Measurements from ENCODE around the gene CDKL2. TPM values are rescaled to one million over a fixed set of nuclear protein-coding genes. Genes with fewer than 3 reads are reported as not detected.
A peak's percentile ranks its signal among the peaks of the same experiment; 100 is the strongest.

CDKL2 gene
- total RNA-seq, 4 donors from 2014 or later, result 0.35 TPM; not detected in 3

- Histone ChIP-seq H3K9me3 (no peaks in the 10 kb centered on the region), H3K36me3 (no peaks in the 10 kb centered on the region), H3K27ac (peak overlapping the region in 3 of 4 donors; percentile 7 to 60 (median 7)), H3K27me3 (no peaks in the 10 kb centered on the region), H3K4me3 (peak overlapping the region; percentile 49 to 57 (median 52)), H3K4me1 (no peaks in the 10 kb centered on the region)
- no peak for TF ChIP-seq CTCF (IDR thresholded peaks at IDR 0.05)
- no peak for TF ChIP-seq POLR2A (IDR thresholded peaks at IDR 0.05)
- DNase-seq, result no peak
Observed at GRCh38 chr4:75630937-75631329, 605 bp upstream of the CDKL2 start.

DNA sequence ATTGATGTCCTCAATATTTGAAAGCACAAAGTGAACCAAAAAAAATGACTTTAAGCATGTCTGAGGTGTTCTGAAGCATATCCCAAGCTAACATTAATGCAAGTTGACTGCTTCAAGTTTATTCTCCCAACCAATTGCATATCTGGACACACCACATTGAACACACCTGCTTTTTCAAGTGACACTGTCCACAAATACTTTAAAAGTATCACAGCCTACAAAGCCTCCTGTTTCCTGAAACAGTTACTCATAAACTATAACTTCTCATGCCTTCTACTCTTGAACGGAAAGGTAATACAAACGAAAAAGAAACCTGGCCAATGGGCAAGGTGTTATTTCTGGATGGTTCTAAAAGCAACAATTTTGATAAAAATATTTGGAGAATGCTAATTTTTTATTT lies 1.1 kb downstream of the CDKL2 start:
- no peaks in the 10 kb centered on the region for H3K27me3 ChIP-seq
- H3K9me3 ChIP-seq, result no peaks in the 10 kb centered on the region
- no peak overlapping the region for H3K27ac ChIP-seq
- no peaks in the 10 kb centered on the region for H3K36me3 ChIP-seq
- no peak for DNase-seq
- no peak overlapping the region for H3K4me3 ChIP-seq
- no peaks in the 10 kb centered on the region for H3K4me1 ChIP-seq
- no peak for TF ChIP-seq CTCF (IDR thresholded peaks at IDR 0.05)
- TF ChIP-seq POLR2A (IDR thresholded peaks at IDR 0.05), result no peak

DNA sequence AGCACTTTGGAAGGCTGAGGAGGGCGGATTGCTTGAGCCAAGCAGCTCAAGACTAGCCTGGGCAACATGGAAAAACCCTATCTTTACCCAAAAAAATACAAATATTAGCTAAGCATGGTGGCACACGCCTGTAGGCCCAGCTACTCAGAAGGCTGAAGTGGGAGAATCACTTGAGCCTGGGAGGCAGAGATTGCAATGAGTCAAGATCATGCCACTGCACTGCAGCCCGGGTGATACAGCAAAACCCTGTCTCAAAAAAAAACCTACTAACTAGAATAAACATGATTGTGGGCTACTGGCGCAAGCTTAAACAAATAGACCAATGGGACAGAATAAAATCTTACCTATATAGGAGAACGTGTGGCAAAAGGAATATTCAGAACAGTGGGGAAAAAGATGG lies 7.3 kb downstream of the CDKL2 start:
- no peak for DNase-seq
- Histone ChIP-seq H3K27ac (no peak overlapping the region), H3K4me3 (no peak overlapping the region), H3K36me3 (no peaks in the 10 kb centered on the region), H3K4me1 (no peaks in the 10 kb centered on the region), H3K9me3 (no peaks in the 10 kb centered on the region), H3K27me3 (no peaks in the 10 kb centered on the region)
- TF ChIP-seq POLR2A (IDR thresholded peaks at IDR 0.05), result no peak
- no peak for TF ChIP-seq CTCF (IDR thresholded peaks at IDR 0.05)

DNA sequence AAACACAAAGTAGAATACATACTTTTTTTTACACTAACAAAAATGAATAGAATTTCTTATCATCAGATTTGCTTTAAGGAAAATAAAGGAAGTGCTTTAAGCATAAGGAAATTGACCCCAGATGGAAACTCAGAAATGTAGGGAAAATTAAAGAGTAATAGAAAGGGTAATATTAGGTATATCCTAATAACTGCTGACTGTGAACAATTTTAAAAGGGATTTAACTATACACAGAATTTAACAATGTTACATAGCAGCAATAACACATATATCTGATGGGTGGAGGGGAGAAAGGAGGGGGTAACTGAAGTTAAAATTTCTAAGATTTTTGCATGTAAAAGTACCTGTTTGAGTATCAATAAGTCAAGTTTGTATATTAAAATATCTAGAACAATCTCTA lies 8.6 kb downstream of the CDKL2 start:
- H3K27ac ChIP-seq, result no peak overlapping the region
- no peaks in the 10 kb centered on the region for H3K36me3 ChIP-seq
- H3K4me3 ChIP-seq, result no peak overlapping the region
- no peaks in the 10 kb centered on the region for H3K4me1 ChIP-seq
- TF ChIP-seq POLR2A (IDR thresholded peaks at IDR 0.05) (no peak), CTCF (IDR thresholded peaks at IDR 0.05) (no peak)
- no peaks in the 10 kb centered on the region for H3K27me3 ChIP-seq
- DNase-seq, result no peak
- H3K9me3 ChIP-seq, result no peaks in the 10 kb centered on the region

DNA sequence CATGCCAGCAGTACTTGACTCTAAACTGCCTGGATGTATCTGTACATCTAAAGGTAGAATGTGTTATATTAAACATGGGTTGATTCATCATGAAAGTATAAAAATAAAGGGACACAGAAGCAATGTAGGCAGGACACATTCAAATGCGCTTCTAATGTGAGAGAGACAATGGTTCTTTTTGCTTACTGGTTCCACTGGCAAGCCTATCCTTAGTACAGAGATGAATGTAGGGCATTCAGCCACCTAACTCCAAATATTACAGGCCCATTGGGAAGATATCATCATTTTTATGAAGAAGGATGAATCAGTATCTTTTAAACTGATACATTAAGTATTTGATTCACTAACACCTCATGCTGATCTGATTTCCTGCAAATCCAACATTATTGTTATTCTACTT lies 18.0 kb downstream of the CDKL2 start:
- TF ChIP-seq POLR2A (IDR thresholded peaks at IDR 0.05) (no peak), CTCF (IDR thresholded peaks at IDR 0.05) (no peak)
- Histone ChIP-seq H3K27ac (no peak overlapping the region), H3K4me1 (no peaks in the 10 kb centered on the region), H3K4me3 (no peak overlapping the region), H3K9me3 (no peaks in the 10 kb centered on the region), H3K27me3 (no peaks in the 10 kb centered on the region), H3K36me3 (no peaks in the 10 kb centered on the region)
- DNase-seq, result no peak

GRCh38 chr4:75605928-75606327 lies 24.4 kb downstream of the CDKL2 start:
- no peak overlapping the region for H3K27ac ChIP-seq
- no peaks in the 10 kb centered on the region for H3K9me3 ChIP-seq
- no peak for DNase-seq
- TF ChIP-seq POLR2A (IDR thresholded peaks at IDR 0.05), result no peak
- no peak for TF ChIP-seq CTCF (IDR thresholded peaks at IDR 0.05)
- no peaks in the 10 kb centered on the region for H3K36me3 ChIP-seq
- H3K4me3 ChIP-seq, result no peak overlapping the region
- no peaks in the 10 kb centered on the region for H3K4me1 ChIP-seq
- no peaks in the 10 kb centered on the region for H3K27me3 ChIP-seq
